Rectal smooth muscle tissue (tissue), 1 donor: ENCODE measurements around the gene MOK.

ENCODE experiments used
- H3K27ac ChIP-seq: one replicate; pipeline ENCODE4 v1.7.0; 2013; ENCODE audit warnings: low read depth, low read length, inconsistent platforms
- H3K27me3 ChIP-seq: one replicate; pipeline ENCODE4 v1.7.0; 2013; ENCODE audit warnings: low read length; ENCODE audit not compliant: control insufficient read depth, insufficient read depth
- H3K36me3 ChIP-seq: one replicate; pipeline ENCODE4 v1.7.0; 2013; ENCODE audit warnings: low read length; ENCODE audit not compliant: control insufficient read depth, insufficient read depth
- H3K4me1 ChIP-seq: one replicate; pipeline ENCODE4 v1.7.0; 2013; ENCODE audit warnings: low read length; ENCODE audit not compliant: control insufficient read depth, insufficient read depth
- H3K4me3 ChIP-seq: one replicate; pipeline ENCODE4 v1.7.0; 2013; ENCODE audit warnings: low read length
- H3K9ac ChIP-seq: one replicate; pipeline ENCODE4 v1.7.0; 2013; ENCODE audit warnings: low read length

MOK gene

DNA sequence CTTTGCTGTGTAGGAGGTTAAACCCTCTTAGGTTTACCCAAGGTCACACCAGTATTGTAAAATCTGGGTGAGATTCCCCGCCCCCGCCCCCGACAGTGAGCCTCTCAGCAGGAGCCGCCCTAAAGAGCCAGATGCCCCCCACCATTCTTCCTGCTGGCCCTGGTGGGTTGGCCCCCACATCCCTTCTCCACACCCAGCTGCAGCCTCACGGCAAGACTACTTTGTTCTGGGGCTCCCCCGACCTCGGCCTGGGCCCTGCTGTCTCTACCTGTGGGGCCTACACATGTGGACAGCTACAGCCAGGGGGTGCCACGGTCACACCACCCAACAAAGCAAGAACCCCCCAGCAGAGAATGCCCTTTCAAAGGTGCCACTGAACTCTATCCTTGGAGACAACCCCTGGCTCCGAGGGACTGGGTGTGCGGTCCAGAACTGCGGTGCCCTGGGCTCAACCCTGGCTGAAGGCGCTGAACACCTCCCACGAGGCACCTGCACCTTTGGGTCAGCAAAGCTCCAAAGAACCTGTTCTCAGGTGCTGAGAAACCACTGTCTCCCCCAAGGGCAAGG lies 82.9 kb downstream of the MOK start:
- H3K4me1 ChIP-seq: no peaks in the 10 kb centered on the region
- H3K9ac ChIP-seq: no peak overlapping the region
- no peaks in the 10 kb centered on the region for H3K36me3 ChIP-seq
- H3K27ac ChIP-seq: no peak overlapping the region
- H3K4me3 ChIP-seq: no peak overlapping the region
- H3K27me3 ChIP-seq: no peaks in the 10 kb centered on the region

DNA sequence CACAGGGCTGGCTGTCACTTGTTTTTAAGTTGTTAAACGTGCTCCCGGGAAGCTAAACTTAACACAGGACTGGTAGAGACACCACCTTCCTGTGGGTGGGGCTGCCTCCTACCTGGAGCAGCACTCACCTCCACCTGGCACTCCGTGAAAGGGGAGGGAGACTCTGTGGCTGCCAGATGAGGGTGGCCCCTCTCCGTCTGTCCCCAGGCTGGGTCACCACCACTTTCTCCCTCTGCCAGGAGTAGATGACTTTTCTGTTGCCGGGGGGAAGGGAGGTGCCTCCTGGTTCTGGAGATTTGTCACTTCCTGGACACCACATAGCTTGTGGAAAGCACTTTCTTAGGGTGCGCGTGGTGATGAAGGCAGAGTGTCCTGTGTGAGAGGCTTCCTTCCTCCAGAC lies 83.9 kb downstream of the MOK start:
- Histone ChIP-seq H3K27ac (no peak overlapping the region), H3K36me3 (no peaks in the 10 kb centered on the region), H3K4me3 (no peak overlapping the region), H3K9ac (no peak overlapping the region), H3K4me1 (no peaks in the 10 kb centered on the region), H3K27me3 (no peaks in the 10 kb centered on the region)

DNA sequence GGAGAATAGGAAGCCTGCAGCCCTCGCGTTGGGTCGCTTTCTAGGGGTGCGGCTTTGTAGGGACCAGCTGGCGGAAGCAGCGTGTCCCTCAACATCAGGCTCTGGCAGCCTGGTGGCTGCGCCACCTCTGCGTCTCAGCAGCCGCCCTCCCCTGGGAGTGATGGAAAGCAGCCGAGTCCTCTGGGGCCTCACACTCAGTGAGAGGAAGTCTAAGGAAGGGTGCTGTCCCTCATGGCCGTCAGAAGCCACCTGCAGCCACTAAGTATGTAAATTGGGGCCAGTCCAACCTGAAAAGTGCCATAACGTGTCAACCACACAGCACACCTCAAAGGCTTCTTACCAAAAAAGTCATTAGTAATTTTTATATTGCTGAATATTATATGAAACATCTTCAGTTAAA lies 84.9 kb downstream of the MOK start:
- no peaks in the 10 kb centered on the region for H3K36me3 ChIP-seq
- peaks cover 10% of the 10 kb centered on the region for H3K4me1 ChIP-seq

DNA sequence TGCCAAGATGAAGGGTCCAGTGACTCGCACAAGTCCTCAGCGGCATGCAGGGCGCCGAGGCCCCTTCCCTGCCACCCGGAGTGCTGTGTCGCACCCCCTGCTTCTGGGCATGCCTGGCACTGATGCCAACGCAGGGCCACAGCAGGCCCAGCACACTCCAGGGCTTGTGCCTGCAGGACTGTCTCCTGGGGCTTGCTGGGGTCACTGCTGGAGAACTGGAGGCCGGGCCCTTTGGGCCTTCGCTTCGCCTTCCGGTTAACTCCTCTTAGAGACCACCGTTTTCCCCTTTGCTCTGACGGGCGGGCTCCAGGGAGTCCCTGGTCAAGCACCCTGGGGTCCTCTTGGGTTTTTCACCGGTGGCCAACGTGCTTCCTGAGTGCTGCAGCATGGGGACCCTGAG lies 85.6 kb downstream of the MOK start:
- H3K36me3 ChIP-seq: no peaks in the 10 kb centered on the region
- H3K9ac ChIP-seq: no peak overlapping the region
- H3K4me3 ChIP-seq: no peak overlapping the region
- no peak overlapping the region for H3K27ac ChIP-seq
- no peaks in the 10 kb centered on the region for H3K27me3 ChIP-seq
- peaks cover 13% of the 10 kb centered on the region for H3K4me1 ChIP-seq

More for the DNA sequence above, 84.9 kb downstream of the MOK start:
- Histone ChIP-seq H3K4me3 (no peak overlapping the region), H3K9ac (no peak overlapping the region), H3K27ac (no peak overlapping the region), H3K27me3 (no peaks in the 10 kb centered on the region)

DNA sequence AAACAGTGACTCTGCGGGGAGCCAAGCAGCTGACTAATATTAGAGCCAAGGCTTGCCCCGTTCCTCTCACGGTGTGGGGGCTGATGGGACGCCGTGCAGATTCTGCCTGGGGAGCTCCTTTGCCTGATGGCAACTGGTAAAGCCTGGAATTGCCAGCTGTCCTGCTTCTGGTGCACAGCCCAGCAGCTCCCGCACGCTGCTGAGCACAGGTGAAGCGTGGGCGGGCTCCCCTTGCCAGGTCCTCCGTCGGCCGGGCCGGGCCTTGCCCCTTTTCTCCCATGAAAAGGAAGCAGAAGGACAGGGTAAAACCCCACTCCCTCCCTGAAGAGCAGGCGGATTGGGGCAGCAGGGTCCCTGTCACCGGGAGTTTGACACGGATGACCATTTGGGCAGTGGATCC lies 86.3 kb downstream of the MOK start:
- Histone ChIP-seq H3K36me3 (no peaks in the 10 kb centered on the region), H3K9ac (no peak overlapping the region), H3K4me3 (no peak overlapping the region), H3K27ac (no peak overlapping the region), H3K27me3 (no peaks in the 10 kb centered on the region), H3K4me1 (peaks cover 14% of the 10 kb centered on the region)

DNA sequence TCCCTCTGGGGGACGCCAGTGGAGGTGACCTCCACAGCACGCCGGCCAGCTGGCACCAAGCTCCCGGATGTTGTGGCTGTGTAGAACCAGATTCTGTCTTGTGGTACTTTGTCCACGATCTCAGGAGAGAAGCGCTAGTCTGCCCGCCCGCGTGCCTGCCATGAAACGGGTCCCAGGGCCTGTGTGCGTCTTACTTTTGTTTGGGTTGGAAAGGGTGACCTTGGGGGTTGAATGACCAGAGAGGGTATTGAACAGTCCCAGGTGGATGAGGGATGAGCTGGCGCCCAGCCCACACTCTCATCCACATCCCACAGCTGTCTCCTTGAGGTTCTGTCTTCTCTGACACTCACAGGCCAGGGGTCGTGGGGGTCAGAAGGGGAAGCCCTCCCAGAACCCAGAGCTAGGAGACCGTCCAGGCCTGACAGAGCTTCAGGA lies 87.0 kb downstream of the MOK start:
- Histone ChIP-seq H3K27me3 (no peaks in the 10 kb centered on the region), H3K36me3 (no peaks in the 10 kb centered on the region), H3K9ac (no peak overlapping the region), H3K4me1 (peaks cover 14% of the 10 kb centered on the region), H3K4me3 (no peak overlapping the region), H3K27ac (no peak overlapping the region)

DNA sequence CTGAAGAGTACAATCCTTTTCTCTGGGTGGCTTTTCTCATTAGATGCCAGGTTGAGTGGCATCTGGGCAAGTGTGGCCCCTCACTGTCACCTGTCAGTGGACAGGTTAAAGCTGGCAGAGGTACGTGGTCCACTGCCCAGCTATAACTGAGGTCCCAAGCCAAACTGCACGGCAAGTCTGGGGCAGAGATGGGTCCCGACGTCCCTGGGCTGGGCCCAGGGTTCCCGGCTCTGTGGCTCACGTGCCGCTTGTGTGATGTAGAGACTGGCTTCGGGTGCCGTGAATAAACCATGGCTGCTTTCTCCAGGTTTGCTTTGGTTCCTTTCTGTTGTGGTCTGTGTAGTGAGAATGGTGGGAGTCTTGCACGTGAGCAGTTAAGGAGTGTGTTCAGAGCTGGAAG lies 87.6 kb downstream of the MOK start:
- H3K36me3 ChIP-seq: no peaks in the 10 kb centered on the region
- H3K27me3 ChIP-seq: no peaks in the 10 kb centered on the region
- no peak overlapping the region for H3K4me3 ChIP-seq
- peaks cover 14% of the 10 kb centered on the region for H3K4me1 ChIP-seq
- no peak overlapping the region for H3K27ac ChIP-seq
- no peak overlapping the region for H3K9ac ChIP-seq

DNA sequence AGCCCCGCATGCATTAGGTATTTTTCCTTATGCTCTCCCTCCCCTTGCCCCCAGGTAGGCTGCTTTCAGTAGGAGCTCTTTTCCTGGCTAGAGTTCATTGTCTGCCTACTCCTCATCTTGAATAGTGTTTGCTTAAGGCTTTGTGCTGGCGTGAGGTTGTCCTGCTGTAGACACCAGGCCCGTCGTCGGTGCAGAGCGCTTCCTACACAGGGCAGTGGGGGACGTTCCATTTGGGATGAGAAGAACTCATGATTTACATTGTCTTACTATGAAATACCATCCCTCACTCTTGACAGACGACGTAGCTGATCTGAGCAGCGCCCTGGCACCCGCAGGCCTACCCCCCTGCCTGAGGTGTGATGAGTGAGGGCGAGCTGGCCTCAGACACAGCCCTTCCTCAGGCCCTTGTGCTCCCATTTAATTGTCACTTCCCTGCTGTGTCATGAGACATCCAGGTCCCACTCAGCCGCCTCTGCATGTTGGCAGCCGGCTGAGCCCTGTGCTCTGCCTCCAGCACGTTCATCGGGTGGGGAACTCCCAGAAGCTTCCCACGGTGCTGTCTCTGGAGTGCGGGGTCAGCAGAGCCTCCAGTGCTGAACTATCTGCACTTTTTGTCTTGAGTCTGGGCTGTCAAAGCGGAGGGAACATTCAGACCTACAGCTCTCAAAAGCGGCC lies 89.3 kb downstream of the MOK start:
- peaks cover 14% of the 10 kb centered on the region for H3K4me1 ChIP-seq
- H3K36me3 ChIP-seq: no peaks in the 10 kb centered on the region
- H3K9ac ChIP-seq: no peak overlapping the region
- no peaks in the 10 kb centered on the region for H3K27me3 ChIP-seq
- peak overlapping the region; percentile 19 for H3K27ac ChIP-seq
- H3K4me3 ChIP-seq: no peak overlapping the region

DNA sequence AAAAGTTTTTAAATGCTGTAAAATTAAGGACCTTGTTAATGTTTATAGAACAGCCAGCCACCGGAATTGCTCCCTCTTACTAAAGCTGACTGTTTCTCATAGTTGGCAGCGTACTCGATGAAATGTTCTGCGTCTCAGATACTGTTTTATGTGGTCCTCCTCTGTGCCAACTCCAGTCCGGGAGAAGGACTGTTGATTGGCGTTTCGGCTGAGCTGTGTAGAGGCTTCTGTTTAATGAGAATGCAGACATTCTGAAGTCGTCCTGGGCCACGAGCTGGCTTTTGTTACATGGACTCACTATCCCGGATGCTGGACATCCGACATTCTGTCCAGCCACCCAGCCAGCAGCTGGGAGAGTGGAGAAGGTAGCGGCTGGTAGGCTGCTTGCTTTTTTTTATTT lies 89.9 kb downstream of the MOK start:
- Histone ChIP-seq H3K27ac (no peak overlapping the region), H3K4me3 (no peak overlapping the region), H3K36me3 (no peaks in the 10 kb centered on the region), H3K9ac (no peak overlapping the region), H3K4me1 (peaks cover 14% of the 10 kb centered on the region), H3K27me3 (no peaks in the 10 kb centered on the region)

DNA sequence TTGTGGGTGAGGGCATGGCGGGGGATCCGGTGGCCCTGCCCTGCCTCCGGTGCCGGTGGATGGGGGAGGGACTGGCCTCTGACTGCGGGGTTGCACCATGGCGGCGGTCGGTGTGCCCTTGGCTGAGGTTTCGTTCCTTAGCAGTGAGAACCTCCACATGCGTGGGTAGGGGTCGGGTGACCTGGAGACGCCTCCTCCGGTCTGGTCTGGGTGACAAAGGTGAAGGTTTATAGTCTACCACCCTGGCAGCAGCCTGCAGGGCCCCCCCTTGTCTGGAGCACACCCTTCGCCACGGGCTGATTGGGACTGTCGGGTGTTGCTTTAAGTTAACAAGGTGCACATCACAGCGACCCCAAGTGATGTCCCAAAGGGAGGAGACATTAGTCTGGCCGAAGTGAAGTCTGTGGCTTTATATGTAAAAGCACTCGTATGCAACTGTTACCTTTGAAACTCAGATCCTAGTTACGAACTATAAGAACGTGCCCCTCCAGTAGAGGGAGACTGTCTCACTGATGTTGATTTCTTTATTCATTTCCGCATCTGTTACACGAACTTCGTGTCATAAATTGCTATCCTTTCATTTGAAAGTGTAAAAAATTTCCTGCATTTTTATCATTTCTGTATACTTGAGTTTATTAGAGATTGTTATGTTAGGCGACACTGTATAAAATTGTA lies 90.8 kb downstream of the MOK start:
- no peak overlapping the region for H3K27ac ChIP-seq
- no peak overlapping the region for H3K9ac ChIP-seq
- H3K4me3 ChIP-seq: no peak overlapping the region
- peaks cover 14% of the 10 kb centered on the region for H3K4me1 ChIP-seq
- no peaks in the 10 kb centered on the region for H3K27me3 ChIP-seq
- H3K36me3 ChIP-seq: peaks cover 7% of the 10 kb centered on the region

DNA sequence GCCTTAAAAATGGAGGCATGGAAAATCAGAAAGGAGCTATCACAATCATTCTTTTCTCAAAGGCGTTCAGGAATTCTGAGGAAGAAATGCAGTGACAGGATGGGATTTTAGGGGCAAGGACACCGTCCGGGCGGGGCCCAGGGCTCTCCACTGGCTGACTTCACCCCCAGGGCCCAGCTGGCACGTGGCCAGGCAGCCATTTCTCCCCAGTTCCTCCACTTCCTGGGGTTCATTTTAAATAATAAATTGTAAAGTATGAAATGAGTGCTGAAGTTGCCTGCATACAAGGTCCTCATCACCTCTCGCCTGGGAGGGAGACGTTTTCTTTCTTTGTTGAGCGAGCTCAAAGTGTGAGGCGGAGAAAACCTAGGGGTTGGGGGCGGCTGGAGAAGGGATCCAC lies 91.5 kb downstream of the MOK start:
- Histone ChIP-seq H3K4me3 (no peak overlapping the region), H3K36me3 (peaks cover 12% of the 10 kb centered on the region), H3K27me3 (no peaks in the 10 kb centered on the region), H3K27ac (no peak overlapping the region), H3K9ac (no peak overlapping the region), H3K4me1 (peaks cover 14% of the 10 kb centered on the region)

DNA sequence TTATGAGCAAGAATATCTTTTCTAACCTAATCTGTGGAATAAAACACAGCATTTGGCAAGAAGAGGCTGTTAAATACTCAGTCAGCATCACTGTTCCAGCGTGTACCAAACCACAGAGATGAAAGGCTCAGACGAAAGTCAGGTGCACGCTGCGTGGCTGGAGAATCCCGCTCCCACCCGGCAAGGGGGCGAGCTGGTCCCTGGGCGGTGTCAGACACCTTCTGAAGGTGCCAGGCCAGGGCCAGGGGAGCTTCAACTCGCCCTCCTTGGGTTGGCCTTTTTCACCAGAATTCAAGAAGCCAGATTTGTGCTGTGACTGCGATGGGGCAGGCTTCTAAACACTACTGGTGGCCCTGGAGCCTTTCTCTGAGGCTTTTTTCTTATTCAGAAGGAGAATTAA lies 92.1 kb downstream of the MOK start:
- H3K9ac ChIP-seq: no peak overlapping the region
- H3K36me3 ChIP-seq: peaks cover 12% of the 10 kb centered on the region
- H3K4me3 ChIP-seq: no peak overlapping the region
- H3K4me1 ChIP-seq: peaks cover 14% of the 10 kb centered on the region
- no peak overlapping the region for H3K27ac ChIP-seq
- H3K27me3 ChIP-seq: no peaks in the 10 kb centered on the region

DNA sequence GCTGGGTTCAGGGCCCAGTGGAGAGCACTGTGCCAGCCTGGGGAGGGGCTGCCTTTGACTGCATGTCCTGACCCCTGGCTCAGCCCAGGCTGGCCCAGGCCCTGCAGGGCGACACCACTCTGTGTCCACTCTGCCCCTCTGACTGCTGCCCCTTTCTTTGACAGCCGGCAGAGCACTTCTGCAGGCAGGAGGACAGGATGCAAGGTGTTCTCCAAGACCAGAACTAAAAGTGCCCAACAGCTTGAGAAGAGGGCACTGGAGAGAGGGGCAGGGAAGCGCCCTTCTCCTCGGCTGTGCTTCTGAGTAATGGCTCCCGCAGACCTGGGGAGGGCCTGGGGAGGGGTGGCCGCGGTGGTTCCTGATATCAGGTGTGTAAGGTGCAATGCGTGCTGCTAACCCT lies 92.6 kb downstream of the MOK start:
- Histone ChIP-seq H3K27me3 (no peaks in the 10 kb centered on the region), H3K4me1 (peaks cover 14% of the 10 kb centered on the region), H3K36me3 (peaks cover 12% of the 10 kb centered on the region), H3K27ac (no peak overlapping the region), H3K9ac (no peak overlapping the region), H3K4me3 (no peak overlapping the region)
